Left ventricle myocardium inferior (tissue), 1 donor: ENCODE results near the gene EFCAB12. TPM values are rescaled to one million over a fixed set of nuclear protein-coding genes. Genes with fewer than 3 reads are reported as not detected.
"Not testable (repeated sequence)": the region's sequence is repeated elsewhere in the genome, so short reads cannot be mapped to it uniquely, and the experiment has no call there.

ENCODE experiments used
- DNase-seq: peaks from one replicate; pipeline ENCODE4 v3.0.0-alpha.2; 2020
- H3K27ac ChIP-seq: fragments of 200-600 bp; replicated peaks from 2 replicates; pipeline ENCODE4 v1.8.0; 2021
- H3K27me3 ChIP-seq: fragments of 200-600 bp; 2 replicates; pipeline ENCODE4 v1.8.0; 2021; ENCODE audit warnings: low read depth
- H3K36me3 ChIP-seq: fragments of 200-600 bp; 2 replicates; pipeline ENCODE4 v1.8.0; 2021
- H3K4me1 ChIP-seq: fragments of 200-600 bp; 2 replicates; pipeline ENCODE4 v1.8.0; 2021
- H3K4me3 ChIP-seq: fragments of 200-600 bp; 2 replicates; pipeline ENCODE4 v1.8.0; 2021; ENCODE audit warnings: mild to moderate bottlenecking, moderate library complexity
- H3K9me3 ChIP-seq: fragments of 200-600 bp; replicated peaks from 2 replicates; pipeline ENCODE4 v1.8.0; 2021
- CTCF ChIP-seq: fragments of 200-600 bp; IDR thresholded peaks from 2 replicates; pipeline ENCODE4 v1.8.0; 2021; ENCODE audit warnings: antibody characterized with exemption, mild to moderate bottlenecking, borderline replicate concordance
- intact Hi-C: fragments of 100-400 bp; cut with micrococcal nuclease; formaldehyde crosslinking; loops from one replicate; pipeline ENCODE4 v1.11.0; 2022
- total RNA-seq: library from RNA; stranded (reverse); fragmentation: NEBNext Ultra II Directional; extraction: Animal tissue kit (Norgen Biotek cat#: 25700); gene quantifications from one replicate; pipeline ENCODE4 v1.2.1, GENCODE V29; 2021
- donor health status: DM: no; HTN: yes; CAD: no; lungs with severe emphysema.

The EFCAB12 gene
- total RNA-seq, 1 donor from 2014 or later, result not detected

GRCh38 chr3:129415378-129415777 is 13.1 kb downstream of the EFCAB12 start:
- Histone ChIP-seq H3K27me3 (no peaks in the 10 kb centered on the region), H3K4me1 (peaks cover 28% of the 10 kb centered on the region), H3K9me3 (no peaks in the 10 kb centered on the region), H3K4me3 (no peak overlapping the region), H3K27ac (no peak overlapping the region), H3K36me3 (no peaks in the 10 kb centered on the region)
- no peak for TF ChIP-seq CTCF
- intact Hi-C loops, result no loop called here
- DNase-seq, result no peak

- no peak for TF ChIP-seq CTCF
- no peaks in the 10 kb centered on the region for H3K36me3 ChIP-seq
- H3K9me3 ChIP-seq, result no peaks in the 10 kb centered on the region
- no peak for DNase-seq
- no peaks in the 10 kb centered on the region for H3K27me3 ChIP-seq
- intact Hi-C loops, result no loop called here
- no peak overlapping the region for H3K4me3 ChIP-seq
- peaks cover 28% of the 10 kb centered on the region for H3K4me1 ChIP-seq
- peak overlapping the region; percentile 17 for H3K27ac ChIP-seq
These were observed 14.5 kb downstream of the EFCAB12 start for GRCh38 chr3:129413687-129414506.

GRCh38 chr3:129413238-129413637 is 15.2 kb downstream of the EFCAB12 start:
- H3K27me3 ChIP-seq, DNase-seq, H3K4me3 ChIP-seq, intact Hi-C loops, H3K9me3 ChIP-seq, H3K36me3 ChIP-seq: not testable (repeated sequence)
- peaks cover 27% of the 10 kb centered on the region for H3K4me1 ChIP-seq
- peak overlapping the region; percentile 17 for H3K27ac ChIP-seq

- H3K9me3 ChIP-seq, result no peaks in the 10 kb centered on the region
- no peak overlapping the region for H3K4me3 ChIP-seq
- no peak overlapping the region for H3K27ac ChIP-seq
- no peaks in the 10 kb centered on the region for H3K27me3 ChIP-seq
- no peak for TF ChIP-seq CTCF
- peaks cover 22% of the 10 kb centered on the region for H3K4me1 ChIP-seq
- H3K36me3 ChIP-seq, result no peaks in the 10 kb centered on the region
- no peak for DNase-seq
- intact Hi-C loops, result no loop called here
These were observed 15.8 kb downstream of the EFCAB12 start for GRCh38 chr3:129412542-129413198.

GRCh38 chr3:129410971-129411370 is 17.5 kb downstream of the EFCAB12 start:
- no peak overlapping the region for H3K4me3 ChIP-seq

More at GRCh38 chr3:129410971-129411370, 17.5 kb downstream of the EFCAB12 start:
- Histone ChIP-seq H3K27me3 (no peaks in the 10 kb centered on the region), H3K4me1 (peaks cover 12% of the 10 kb centered on the region), H3K9me3 (no peaks in the 10 kb centered on the region), H3K36me3 (no peaks in the 10 kb centered on the region), H3K27ac (no peak overlapping the region)
- TF ChIP-seq CTCF, result no peak
- DNase-seq, result no peak
- intact Hi-C loops, result no loop called here
